H1 (cell line): ENCODE data around the gene SMIM23. TPM values are rescaled to one million over a fixed set of nuclear protein-coding genes. Genes with fewer than 3 reads are reported as not detected.
"Not testable (repeated sequence)": the region's sequence is repeated elsewhere in the genome, so short reads cannot be mapped to it uniquely, and the experiment has no call there.

ENCODE experiments used
- CTCF ChIA-PET: fragments of 300-600 bp; sonication (Branson Sonifier 250); formaldehyde crosslinking; loops from one replicate; lab custom pipeline; 2021; ENCODE audit not compliant: partially characterized antibody; lab: Charles Lee
- POLR2A ChIA-PET: fragments of 300-600 bp; sonication (Branson Sonifier 250); formaldehyde crosslinking; loops from one replicate; lab custom pipeline; 2021; ENCODE audit warnings: inconsistent platforms; ENCODE audit not compliant: partially characterized antibody; lab: Charles Lee
- DNase-seq, 2 experiments: peaks; one replicate each; pipeline versions ENCODE4 v3.0.0 to v3.0.0-alpha.2; 2010 to 2022; ENCODE audit warnings: low spot score in 2 of 2, low read depth in 1 of 2, mixed read lengths in 1 of 2
- FAIRE-seq: peaks from 2 replicates; lab custom pipeline; 2011; peaks lifted over from hg19 to GRCh38; lab: Jason Lieb, UNC
- H2AFZ ChIP-seq: 2 replicates; pipeline ENCODE4 v1.8.1; 2012; ENCODE audit warnings: low read length, inconsistent platforms
- H2AK5ac ChIP-seq: 2 replicates; pipeline ENCODE4 v1.6.1; 2013; ENCODE audit warnings: low read depth, low read length
- H2BK120ac ChIP-seq: replicated peaks from 2 replicates; pipeline ENCODE3; 2013; ENCODE audit warnings: low read depth, low read length, inconsistent platforms
- H2BK12ac ChIP-seq: 2 replicates; pipeline ENCODE4 v1.6.1; 2013; ENCODE audit warnings: low read depth, low read length
- H2BK15ac ChIP-seq: 2 replicates; pipeline ENCODE4 v1.6.1; 2013; ENCODE audit warnings: low read length
- H2BK20ac ChIP-seq: 2 replicates; pipeline ENCODE4 v1.6.1; 2013; ENCODE audit warnings: low read length
- H2BK5ac ChIP-seq: 2 replicates; pipeline ENCODE4 v1.6.1; 2013; ENCODE audit warnings: low read depth, low read length
- H3K14ac ChIP-seq: 2 replicates; pipeline ENCODE4 v1.6.1; 2013; ENCODE audit warnings: inconsistent platforms; ENCODE audit not compliant: insufficient read length
- H3K18ac ChIP-seq: 2 replicates; pipeline ENCODE4 v1.6.1; 2013; ENCODE audit warnings: low read length; ENCODE audit errors: extremely low read depth
- H3K23ac ChIP-seq: 2 replicates; pipeline ENCODE4 v1.6.1; 2013; ENCODE audit warnings: inconsistent platforms; ENCODE audit not compliant: insufficient read length
- H3K23me2 ChIP-seq: 2 replicates; pipeline ENCODE4 v1.6.1; 2013; ENCODE audit warnings: low read depth, low read length
- H3K27ac ChIP-seq: 2 replicates; pipeline ENCODE4 v1.6.1; 2011; ENCODE audit warnings: low read depth, low read length, inconsistent platforms
- H3K27me3 ChIP-seq, 4 experiments: replicated peaks in 1 of 4; 1 replicate in 1 of 4; 2 replicates in 3 of 4; pipeline versions ENCODE4 v1.6.1 to v1.8.1; 2011 to 2013; ENCODE audit warnings: low read length in 3 of 4, mild to moderate bottlenecking in 3 of 4, inconsistent platforms in 2 of 4, mixed read lengths in 2 of 4, moderate library complexity in 1 of 4; ENCODE audit not compliant: control insufficient read depth in 3 of 4, insufficient read depth in 3 of 4; ENCODE audit errors: extremely low read depth in 1 of 4
- H3K36me3 ChIP-seq, 4 experiments: 2 replicates each; pipeline versions ENCODE4 v1.6.1 to v1.8.1; 2011 to 2013; ENCODE audit warnings: mild to moderate bottlenecking in 4 of 4, low read length in 3 of 4, moderate library complexity in 2 of 4, control low read depth in 1 of 4, inconsistent platforms in 1 of 4; ENCODE audit not compliant: insufficient read depth in 4 of 4, control insufficient read depth in 2 of 4
- H3K4ac ChIP-seq: replicated peaks from 2 replicates; pipeline ENCODE3; 2013; ENCODE audit warnings: low read length, low read depth, mixed read lengths, inconsistent platforms; ENCODE audit not compliant: insufficient read length
- H3K4me1 ChIP-seq, 4 experiments: replicated peaks in 1 of 4; 1 replicate in 1 of 4; 2 replicates in 3 of 4; pipeline versions ENCODE4 v1.6.1 to v1.8.1; 2011 to 2013; ENCODE audit warnings: low read length in 3 of 4, inconsistent platforms in 2 of 4, mixed read lengths in 1 of 4; ENCODE audit not compliant: insufficient read depth in 4 of 4, control insufficient read depth in 3 of 4
- H3K4me2 ChIP-seq, 2 experiments: 2 replicates each; pipeline versions ENCODE4 v1.6.1 to v1.8.1; 2011 to 2013; ENCODE audit warnings: low read depth in 2 of 2, low read length in 2 of 2, control low read depth in 1 of 2, inconsistent platforms in 1 of 2, mild to moderate bottlenecking in 1 of 2; ENCODE audit not compliant: insufficient read depth in 1 of 2
- H3K4me3 ChIP-seq, 4 experiments: fragments of 200-600, 300-600 bp in 1 of 4; sonication (generic), shearing (Covaris generic), sonication (Bioruptor Twin) in 1 of 4; 2 replicates each; pipeline versions ENCODE4 v1.5.1 to v1.8.1; 2011 to 2016; ENCODE audit warnings: low read length in 4 of 4, low read depth in 3 of 4, control low read depth in 2 of 4, inconsistent platforms in 2 of 4, mild to moderate bottlenecking in 2 of 4, mixed read lengths in 1 of 4, moderate library complexity in 1 of 4; ENCODE audit not compliant: insufficient read depth in 2 of 4; ENCODE audit errors: extremely low read depth in 1 of 4
- H3K56ac ChIP-seq: replicated peaks from 2 replicates; pipeline ENCODE3; 2013; ENCODE audit warnings: low read depth, mild to moderate bottlenecking, mixed read lengths, low read length, inconsistent platforms; ENCODE audit not compliant: insufficient read length
- H3K79me1 ChIP-seq: 2 replicates; pipeline ENCODE4 v1.6.1; 2013; ENCODE audit warnings: low read depth, low read length, control low read depth
- H3K79me2 ChIP-seq, 2 experiments: 2 replicates each; pipeline versions ENCODE4 v1.6.1 to v1.8.1; 2012 to 2013; ENCODE audit warnings: low read length in 2 of 2, mild to moderate bottlenecking in 2 of 2, inconsistent platforms in 1 of 2; ENCODE audit not compliant: insufficient read depth in 2 of 2, control insufficient read depth in 1 of 2
- H3K9ac ChIP-seq, 4 experiments: replicated peaks in 1 of 4; 1 replicate in 1 of 4; 2 replicates in 3 of 4; pipeline versions ENCODE4 v1.6.1 to v1.8.1; 2011 to 2013; ENCODE audit warnings: low read depth in 3 of 4, low read length in 3 of 4, control low read depth in 2 of 4, mild to moderate bottlenecking in 2 of 4, moderate library complexity in 2 of 4, inconsistent platforms in 1 of 4; ENCODE audit errors: extremely low read depth in 1 of 4
- H3K9me3 ChIP-seq, 2 experiments: 2 replicates each; pipeline versions ENCODE4 v1.6.1 to v1.8.1; 2012 to 2013; ENCODE audit warnings: mild to moderate bottlenecking in 2 of 2, moderate library complexity in 2 of 2, control low read depth in 1 of 2, inconsistent platforms in 1 of 2, low read depth in 1 of 2, low read length in 1 of 2, mixed read lengths in 1 of 2; ENCODE audit not compliant: insufficient read depth in 2 of 2
- H4K20me1 ChIP-seq, 2 experiments: replicated peaks in 1 of 2; 2 replicates each; pipeline versions ENCODE3 to v1.8.1; 2011 to 2013; ENCODE audit warnings: inconsistent platforms in 2 of 2, low read length in 2 of 2, mild to moderate bottlenecking in 1 of 2; ENCODE audit not compliant: insufficient read depth in 2 of 2, control insufficient read depth in 1 of 2
- H4K5ac ChIP-seq: 2 replicates; pipeline ENCODE4 v1.6.1; 2013; ENCODE audit warnings: low read length, low read depth, mixed read lengths, inconsistent platforms; ENCODE audit not compliant: insufficient read length
- H4K8ac ChIP-seq: 2 replicates; pipeline ENCODE4 v1.8.0; 2013; ENCODE audit warnings: mild to moderate bottlenecking, moderate library complexity, low read length, inconsistent platforms; ENCODE audit not compliant: insufficient read depth; ENCODE audit errors: extremely low read depth
- H4K91ac ChIP-seq: replicated peaks from 2 replicates; pipeline ENCODE3; 2013; ENCODE audit warnings: low read length, mixed read lengths, inconsistent platforms; ENCODE audit not compliant: insufficient read length
- GABPA ChIP-seq: IDR thresholded peaks from 2 replicates; pipeline ENCODE4 v1.6.1; 2011; ENCODE audit warnings: mild to moderate bottlenecking, low read length, moderate library complexity, borderline replicate concordance; ENCODE audit not compliant: insufficient read depth
- NRF1 ChIP-seq: IDR thresholded peaks from 2 replicates; pipeline ENCODE4 v1.6.1; 2011; ENCODE audit warnings: mild to moderate bottlenecking, low read depth, low read length, improper control_type of control experiment
- SUZ12 ChIP-seq: fragments of 200-600 bp; sonication (generic); IDR thresholded peaks from 2 replicates; pipeline ENCODE4 v1.6.1; 2012; ENCODE audit warnings: mild to moderate bottlenecking, inconsistent platforms, low read length, moderate library complexity, mixed read lengths
- WGBS, 2 experiments: shearing (Covaris generic) in 1 of 2; methylation state at CpG; one replicate each; pipeline versions ENCODE4 v1.1.6 to v1.1.7; 2013 to 2015; ENCODE audit warnings: low lambda C conversion rate in 2 of 2, mixed read lengths in 2 of 2, inconsistent platforms in 1 of 2, low coverage in 1 of 2, missing lambda C conversion rate in 1 of 2; ENCODE audit not compliant: insufficient replicate concordance in 2 of 2, insufficient coverage in 1 of 2, insufficient read length in 1 of 2; ENCODE audit errors: extremely low coverage in 1 of 2, missing lambda C conversion rate in 1 of 2; 5-methylcytosine and 5-hydroxymethylcytosine counted together
- polyA plus RNA-seq, 7 experiments: library from polyadenylated mRNA; depleted of rRNA in 3 of 7; stranded (reverse) in 5 of 7; unstranded in 2 of 7; fragments of >200 nt in 5 of 7; fragments of 200-250 nt in 2 of 7; gene quantifications; 1 replicate in 5 of 7; 2 replicates in 1 of 7; 4 replicates in 1 of 7; pipeline versions ENCODE4 v1.2.1 to v1.2.3, GENCODE V29; 2011 to 2013; ENCODE audit warnings: missing spikeins in 2 of 7, mixed read lengths in 2 of 7
- total RNA-seq: library from RNA; stranded (reverse); fragmentation: NEBNext Ultra II Directional; extraction: Animal tissue kit (Norgen Biotek cat#: 25700); gene quantifications from 2 replicates; pipeline ENCODE4 v1.2.1, GENCODE V29; 2021
- TF ChIP-seq, protein P1 (sequence below), 3 experiments: IDR thresholded peaks; 1 replicate in 2 of 3; 2 replicates in 1 of 3; pipeline versions ENCODE4 v1.5.1 to v1.6.1; 2011; ENCODE audit warnings: low read length in 3 of 3, mild to moderate bottlenecking in 3 of 3, inconsistent platforms in 2 of 3, low read depth in 1 of 3, moderate library complexity in 1 of 3; ENCODE audit not compliant: insufficient read depth in 1 of 3; ENCODE audit errors: control extremely low read depth in 1 of 3

The SMIM23 gene
- total and polyA plus RNA-seq, 2 of the 8 experiments (the other 6 are each of a cell fraction or from before 2014, with no cell fraction given): not detected

DNA sequence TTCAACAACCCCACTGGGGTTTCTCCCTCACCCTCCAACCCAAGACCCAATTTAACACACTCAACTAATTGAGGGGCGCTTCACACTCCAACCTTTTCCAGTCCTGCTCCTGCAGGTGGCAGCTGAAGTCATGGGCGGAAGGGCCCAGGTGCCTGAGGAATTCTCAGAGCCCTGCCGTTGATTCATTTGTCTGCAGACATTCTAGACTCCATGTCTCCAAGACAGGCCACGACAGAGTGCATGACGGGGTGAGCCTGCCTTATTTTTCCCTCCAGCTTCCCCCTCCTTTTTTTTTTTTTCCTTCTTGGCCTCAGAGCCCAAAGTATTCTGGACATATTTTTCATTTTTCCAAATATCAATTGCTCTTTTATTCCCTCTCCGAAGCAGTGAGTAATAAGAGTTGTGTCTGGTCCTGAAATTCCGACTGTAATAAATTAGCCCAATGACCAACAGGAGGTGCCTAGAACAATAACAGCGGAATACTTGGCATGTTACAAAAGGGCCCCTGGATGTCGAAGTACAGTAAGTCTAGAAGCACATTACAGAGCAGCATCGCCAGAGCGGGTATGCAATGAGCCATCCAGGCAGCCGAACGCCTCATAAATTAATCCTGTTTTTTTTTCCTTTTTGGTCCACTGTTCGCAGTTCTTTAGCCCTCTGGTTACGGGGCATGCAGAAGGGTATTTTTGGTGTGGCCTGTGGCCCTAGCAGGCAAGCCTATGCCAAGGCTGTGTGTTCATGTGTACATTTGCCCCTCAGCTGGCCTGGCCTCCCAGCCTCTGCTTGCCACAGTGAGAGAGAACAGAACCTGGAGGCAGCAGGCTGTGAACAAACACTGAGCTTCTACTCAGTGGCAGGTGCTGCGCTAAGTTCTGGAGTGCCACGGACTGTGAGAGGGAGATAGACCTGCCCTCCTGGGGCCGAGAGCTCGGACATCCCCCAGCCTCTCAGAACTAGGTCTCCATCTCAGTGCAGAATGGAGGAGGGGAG is 8.6 kb upstream of the SMIM23 start (continued):
- TF ChIP-seq, protein P1, sequence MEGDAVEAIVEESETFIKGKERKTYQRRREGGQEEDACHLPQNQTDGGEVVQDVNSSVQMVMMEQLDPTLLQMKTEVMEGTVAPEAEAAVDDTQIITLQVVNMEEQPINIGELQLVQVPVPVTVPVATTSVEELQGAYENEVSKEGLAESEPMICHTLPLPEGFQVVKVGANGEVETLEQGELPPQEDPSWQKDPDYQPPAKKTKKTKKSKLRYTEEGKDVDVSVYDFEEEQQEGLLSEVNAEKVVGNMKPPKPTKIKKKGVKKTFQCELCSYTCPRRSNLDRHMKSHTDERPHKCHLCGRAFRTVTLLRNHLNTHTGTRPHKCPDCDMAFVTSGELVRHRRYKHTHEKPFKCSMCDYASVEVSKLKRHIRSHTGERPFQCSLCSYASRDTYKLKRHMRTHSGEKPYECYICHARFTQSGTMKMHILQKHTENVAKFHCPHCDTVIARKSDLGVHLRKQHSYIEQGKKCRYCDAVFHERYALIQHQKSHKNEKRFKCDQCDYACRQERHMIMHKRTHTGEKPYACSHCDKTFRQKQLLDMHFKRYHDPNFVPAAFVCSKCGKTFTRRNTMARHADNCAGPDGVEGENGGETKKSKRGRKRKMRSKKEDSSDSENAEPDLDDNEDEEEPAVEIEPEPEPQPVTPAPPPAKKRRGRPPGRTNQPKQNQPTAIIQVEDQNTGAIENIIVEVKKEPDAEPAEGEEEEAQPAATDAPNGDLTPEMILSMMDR (IDR thresholded peaks at IDR 0.05; ENCODE audit: control extremely low read depth in 1 of 3, insufficient read depth in 1 of 3, low read depth in 1 of 3, low read length in 3 of 3): peak in 1 of 3 experiments; percentile 8; a peak in 1 of 4 replicates
- TF ChIP-seq GABPA: no peak
- no peak for TF ChIP-seq NRF1
- no peak for TF ChIP-seq SUZ12
- TF ChIP-seq, all 59 proteins: peak for 2

DNA sequence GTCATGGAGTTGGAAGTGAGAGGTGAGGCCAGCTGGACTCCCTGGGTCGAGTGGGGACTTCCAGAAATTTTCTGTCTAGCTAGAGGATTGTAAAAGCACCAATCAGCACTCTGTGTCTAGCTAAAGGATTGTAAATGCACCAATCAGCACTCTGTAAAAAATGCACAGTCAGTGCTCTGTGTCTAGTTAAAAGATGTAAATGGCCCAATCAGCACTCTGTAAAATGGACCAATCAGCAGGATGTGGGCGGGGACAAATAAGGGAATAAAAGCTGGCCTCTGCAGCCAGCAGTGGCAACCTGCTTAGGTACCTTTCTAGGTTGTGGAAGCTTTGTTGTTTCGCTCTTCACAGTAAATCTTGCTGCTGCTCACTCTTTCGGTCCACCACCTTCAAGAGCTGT is 3.9 kb upstream of the SMIM23 start:
- H3K27me3 ChIP-seq, H3K18ac ChIP-seq, H3K4me2 ChIP-seq, H2BK15ac ChIP-seq, H4K91ac ChIP-seq, H3K56ac ChIP-seq, H3K9me3 ChIP-seq, H3K23ac ChIP-seq, DNase-seq, H3K36me3 ChIP-seq, H3K23me2 ChIP-seq, H2BK20ac ChIP-seq, H3K14ac ChIP-seq, H4K8ac ChIP-seq, H3K79me1 ChIP-seq, H3K9ac ChIP-seq, H3K79me2 ChIP-seq, H3K4ac ChIP-seq, H4K5ac ChIP-seq, H2BK12ac ChIP-seq, H3K27ac ChIP-seq, H2AK5ac ChIP-seq, H3K4me3 ChIP-seq, FAIRE-seq, H4K20me1 ChIP-seq, POLR2A ChIA-PET, H3K4me1 ChIP-seq, H2BK120ac ChIP-seq, H2BK5ac ChIP-seq: not testable (repeated sequence)
- 79% methylated on average over 4 of the region's 4 CpGs; no CpG with 5 or more reads in 1 of the 2 experiments for WGBS, 2 experiments
- 0 out of 2 replicates have a peak overlapping the region, but pooled peaks have one; percentile 11 for H2AFZ ChIP-seq
- CTCF ChIA-PET: interaction anchor here (1.0 to 2.0 kb wide), 7 partner anchors 10 to 328 kb away, joined by 3 to 5 read pairs (median 3); no protein-coding TSS in a partner anchor
